Astrocyte of the cerebellum (primary cell): Measurements from ENCODE around the gene VPS41.

ENCODE experiments used
- DNase-seq: peaks from one replicate; pipeline ENCODE4 v3.0.0-alpha.2; 2011; ENCODE audit warnings: low read depth
- H3K4me3 ChIP-seq: 2 replicates; pipeline ENCODE4 v1.5.1; 2011; ENCODE audit warnings: mild to moderate bottlenecking, low read depth, low read length, moderate library complexity
- CTCF ChIP-seq: IDR thresholded peaks from 2 replicates; pipeline ENCODE4 v1.5.1; 2012; ENCODE audit warnings: low read length, low read depth, moderate library complexity, mild to moderate bottlenecking; ENCODE audit errors: missing control alignments
- in situ Hi-C: cut with HindIII; loops from 2 replicates; pipeline ENCODE4 v1.10.0; 2017; ENCODE audit warnings: low sequenced_read_pairs

VPS41 gene

GRCh38 chr7:38829488-38830165 lies 79.4 kb downstream of the VPS41 start:
- no peak for DNase-seq
- TF ChIP-seq CTCF: no peak
- in situ Hi-C loops: no loop called here
- H3K4me3 ChIP-seq: no peak overlapping the region

DNA sequence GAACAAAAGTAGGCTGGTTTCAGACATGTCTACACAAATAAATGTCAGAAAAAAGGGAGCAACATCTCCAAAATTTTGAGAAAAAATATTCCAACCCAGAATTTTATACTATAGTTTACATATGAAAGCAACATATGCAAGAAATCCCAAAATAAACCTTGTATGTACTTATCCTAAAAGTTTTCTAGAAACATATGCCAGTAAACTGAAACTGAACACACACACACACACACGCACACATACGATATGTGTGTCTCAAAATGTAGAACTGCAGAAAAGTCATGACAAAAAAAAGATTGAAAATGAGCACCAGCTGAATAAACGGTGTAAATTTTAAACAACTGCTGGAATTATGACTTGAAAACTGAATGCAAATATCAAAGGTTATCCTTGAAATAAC lies 81.0 kb downstream of the VPS41 start:
- DNase-seq: no peak
- in situ Hi-C loops: no loop called here
- no peak for TF ChIP-seq CTCF
- no peak overlapping the region for H3K4me3 ChIP-seq

DNA sequence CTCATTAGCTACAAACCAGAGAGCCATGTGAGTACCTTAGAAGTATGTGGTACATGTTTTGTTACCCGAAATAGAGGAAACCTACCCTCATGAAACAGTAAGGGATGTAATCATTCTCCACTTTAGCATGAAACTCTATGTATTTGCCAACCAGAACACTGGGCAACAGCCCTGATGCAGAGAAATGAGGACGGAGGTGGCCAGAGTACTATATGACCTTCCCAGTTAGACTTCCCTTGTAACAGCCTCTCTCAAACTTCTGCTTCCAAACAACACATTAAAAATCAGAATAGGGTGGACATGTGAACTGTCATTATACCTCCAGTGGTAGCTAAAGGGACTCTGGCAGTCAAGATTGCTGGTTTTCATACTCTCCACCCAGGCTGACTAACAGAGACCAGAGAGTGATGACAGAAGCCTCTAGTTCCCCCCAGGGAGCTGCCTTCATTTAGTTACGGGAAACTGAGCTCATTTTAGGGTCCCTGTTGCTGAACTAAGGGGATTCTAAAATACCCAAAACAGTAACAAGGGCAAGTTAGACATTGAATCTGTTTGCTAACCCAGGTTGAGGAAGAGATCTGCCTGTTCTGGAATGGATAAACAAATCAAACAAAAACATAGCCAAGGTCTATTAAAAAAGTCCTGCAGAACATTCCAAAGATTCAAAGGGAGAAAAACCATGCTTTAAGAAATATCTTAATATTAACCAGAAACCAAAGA lies 83.1 kb downstream of the VPS41 start:
- no peak for TF ChIP-seq CTCF
- in situ Hi-C loops: no loop called here
- no peak overlapping the region for H3K4me3 ChIP-seq
- no peak for DNase-seq

GRCh38 chr7:38824948-38825347 lies 84.0 kb downstream of the VPS41 start:
- no peak for TF ChIP-seq CTCF
- in situ Hi-C loops: loop anchor here (25.0 kb wide), 1 partner anchor 637 kb away; no protein-coding TSS in a partner anchor
- DNase-seq: no peak
- H3K4me3 ChIP-seq: no peak overlapping the region

GRCh38 chr7:38822549-38822948 lies 86.4 kb downstream of the VPS41 start:
- TF ChIP-seq CTCF: no peak
- peak; percentile 23 for DNase-seq
- no peak overlapping the region for H3K4me3 ChIP-seq
- in situ Hi-C loops: loop anchor here (25.0 kb wide), 1 partner anchor 640 kb away; no protein-coding TSS in a partner anchor

DNA sequence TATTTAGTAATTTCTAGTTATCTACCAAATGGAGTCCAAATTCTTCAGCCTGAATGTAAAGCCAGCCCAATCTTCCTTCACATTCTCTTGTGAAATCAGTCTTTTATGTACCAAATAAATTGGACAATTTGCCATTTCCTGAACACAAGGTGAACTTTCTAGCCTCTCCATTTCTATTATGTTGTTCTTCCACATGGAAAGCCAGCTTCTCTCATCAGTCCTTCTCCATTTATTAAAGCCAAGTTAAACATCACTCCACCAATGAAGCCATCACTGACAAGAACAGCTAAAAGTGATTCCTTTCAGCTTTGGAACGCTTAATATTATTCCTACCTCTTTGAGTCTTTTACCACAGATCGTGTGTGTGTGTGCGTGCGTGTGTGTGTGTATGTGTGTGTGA lies 88.4 kb downstream of the VPS41 start:
- in situ Hi-C loops: loop anchor here (25.0 kb wide), 1 partner anchor 642 kb away; no protein-coding TSS in a partner anchor
- no peak for TF ChIP-seq CTCF
- DNase-seq: no peak
- no peak overlapping the region for H3K4me3 ChIP-seq
